OCI-LY7 (cell line): Measurements from ENCODE around the gene MYH11. TPM values are rescaled to one million over a fixed set of nuclear protein-coding genes. Genes with fewer than 3 reads are reported as not detected.

Source experiments
- BruUV-seq: library from RNA; stranded (reverse); fragments of 400-500 nt; replicated peaks from 2 replicates; lab custom pipeline; 2021; lab: Mats Ljungman, UMichigan
- CTCF ChIA-PET: fragments of 300-600 bp; sonication (Branson Sonifier 250); formaldehyde crosslinking; loops from one replicate; lab custom pipeline; 2022; ENCODE audit warnings: antibody characterized with exemption; ENCODE audit not compliant: unreplicated experiment; lab: Charles Lee
- POLR2A ChIA-PET: fragments of 300-600 bp; sonication (Branson Sonifier 250); formaldehyde crosslinking; loops from one replicate; lab custom pipeline; 2022; ENCODE audit warnings: antibody characterized with exemption; lab: Charles Lee
- DNase-seq: peaks from one replicate; pipeline ENCODE4 v3.0.0-alpha.2; 2015; ENCODE audit warnings: low spot score
- H2AFZ ChIP-seq: fragments of 200-600 bp; sonication (generic), shearing (Covaris generic); 2 replicates; pipeline ENCODE4 v1.6.1; 2014; ENCODE audit warnings: mild to moderate bottlenecking, antibody characterized with exemption, low read length, moderate library complexity
- H3K27ac ChIP-seq: fragments of 200-600 bp; sonication (generic); 2 replicates; pipeline ENCODE4 v1.5.1; 2014; ENCODE audit warnings: mixed run types, low read depth, mild to moderate bottlenecking, moderate library complexity, low read length, inconsistent platforms; ENCODE audit not compliant: poor library complexity, severe bottlenecking
- H3K36me3 ChIP-seq: fragments of 200-600 bp; sonication (generic); 2 replicates; pipeline ENCODE4 v1.6.1; 2014; ENCODE audit warnings: mild to moderate bottlenecking, antibody characterized with exemption, low read length, moderate library complexity, mixed read lengths; ENCODE audit not compliant: insufficient read depth
- H3K4me1 ChIP-seq: fragments of 200-600 bp; sonication (generic); 2 replicates; pipeline ENCODE4 v1.5.1; 2014; ENCODE audit warnings: mild to moderate bottlenecking, low read length; ENCODE audit not compliant: insufficient read depth, poor library complexity, severe bottlenecking
- H3K4me2 ChIP-seq: fragments of 200-600 bp; sonication (generic); 2 replicates; pipeline ENCODE4 v1.6.1; 2014; ENCODE audit warnings: mild to moderate bottlenecking, low read length
- H3K4me3 ChIP-seq: fragments of 200-600 bp; sonication (generic); 2 replicates; pipeline ENCODE4 v1.5.1; 2014; ENCODE audit warnings: mild to moderate bottlenecking, low read depth, low read length; ENCODE audit not compliant: poor library complexity, severe bottlenecking
- H3K79me2 ChIP-seq: fragments of 200-600 bp; sonication (generic); 2 replicates; pipeline ENCODE4 v1.6.1; 2016; ENCODE audit warnings: low read depth, mild to moderate bottlenecking, low read length, moderate library complexity, mixed read lengths; ENCODE audit not compliant: insufficient read depth
- H3K9me2 ChIP-seq: fragments of 200-600 bp; sonication (generic); 2 replicates; pipeline ENCODE4 v1.6.1; 2016; ENCODE audit warnings: mild to moderate bottlenecking, low read length, mixed read lengths; ENCODE audit not compliant: insufficient read depth
- H3K9me3 ChIP-seq: fragments of 200-600 bp; sonication (generic); 2 replicates; pipeline ENCODE4 v1.6.1; 2014; ENCODE audit warnings: mild to moderate bottlenecking, mixed run types, low read length, mixed read lengths
- H4K20me1 ChIP-seq: fragments of 200-600 bp; sonication (generic); 2 replicates; pipeline ENCODE4 v1.6.1; 2014; ENCODE audit warnings: mild to moderate bottlenecking, antibody characterized with exemption, low read length, moderate library complexity, mixed read lengths; ENCODE audit not compliant: insufficient read depth
- CTCF ChIP-seq: fragments of 200-600 bp; sonication (generic); conservative IDR thresholded peaks from 2 replicates; pipeline ENCODE4 v1.5.1; 2014; ENCODE audit warnings: mild to moderate bottlenecking, antibody characterized with exemption, low read length, moderate library complexity, mixed read lengths
- EZH2phosphoT487 ChIP-seq: fragments of 200-600 bp; sonication (generic); IDR thresholded peaks from 2 replicates; pipeline ENCODE4 v1.6.1; 2018; ENCODE audit warnings: low read depth, borderline replicate concordance, mild to moderate bottlenecking, mixed run types, antibody characterized with exemption, low read length, moderate library complexity, mixed read lengths
- intact Hi-C: fragments of 100-400 bp; cut with micrococcal nuclease; formaldehyde crosslinking; loops from one replicate; pipeline ENCODE4 v1.10.0; 2022; ENCODE audit not compliant: unreplicated experiment
- total RNA-seq, 2 experiments: library from RNA; depleted of rRNA in 1 of 2; stranded (reverse); fragments of >200 nt in 1 of 2; shearing (Covaris generic) in 1 of 2; gene quantifications; 2 replicates each; pipeline ENCODE4 v1.2.3, GENCODE V29; 2014 to 2022

MYH11 gene
- total RNA-seq, 2 experiments from 2014 or later: 5.7 to 33.8 TPM

- no peaks in the 10 kb centered on the region for H3K79me2 ChIP-seq
- POLR2A ChIA-PET: interaction anchor here (0.9 kb wide), 1 partner anchor 16 kb away, joined by 3 read pairs; no protein-coding TSS in a partner anchor
These were observed 21.5 kb downstream of the MYH11 start for GRCh38 chr16:15835136-15835878.

GRCh38 chr16:15834502-15834901, 22.3 kb downstream of the MYH11 start:
- Histone ChIP-seq H3K79me2 (no peaks in the 10 kb centered on the region), H3K4me3 (no peak overlapping the region), H3K36me3 (peaks cover 23% of the 10 kb centered on the region), H4K20me1 (no peaks in the 10 kb centered on the region), H3K9me2 (no peaks in the 10 kb centered on the region), H2AFZ (no peak overlapping the region), H3K4me2 (no peak overlapping the region), H3K4me1 (peaks cover 27% of the 10 kb centered on the region), H3K27ac (no peak overlapping the region), H3K9me3 (no peaks in the 10 kb centered on the region)
- intact Hi-C loops: no loop called here
- DNase-seq: no peak
- no peak for TF ChIP-seq CTCF
- TF ChIP-seq EZH2phosphoT487: no peak
- POLR2A ChIA-PET: no interaction called here
- CTCF ChIA-PET: interaction anchor here (0.9 kb wide), 1 partner anchor 12 kb away, joined by 3 read pairs; no protein-coding TSS in a partner anchor
- no TSS peak for BruUV-seq

More at GRCh38 chr16:15835136-15835878, 21.5 kb downstream of the MYH11 start:
- H3K9me3 ChIP-seq: no peaks in the 10 kb centered on the region
- H3K9me2 ChIP-seq: no peaks in the 10 kb centered on the region
- peak; percentile 27 for DNase-seq
- CTCF ChIA-PET: no interaction called here
- H3K36me3 ChIP-seq: peaks cover 23% of the 10 kb centered on the region
- no peaks in the 10 kb centered on the region for H4K20me1 ChIP-seq
- peak overlapping the region; percentile 0 for H3K27ac ChIP-seq
- TF ChIP-seq EZH2phosphoT487: no peak
- no peak for TF ChIP-seq CTCF
- no peak overlapping the region for H3K4me3 ChIP-seq
- intact Hi-C loops: no loop called here
- peak overlapping the region; percentile 30; the same call in 1 of the 2 replicates for H3K4me2 ChIP-seq
- H2AFZ ChIP-seq: no peak overlapping the region
- BruUV-seq: no TSS peak
- H3K4me1 ChIP-seq: peaks cover 27% of the 10 kb centered on the region

GRCh38 chr16:15833541-15833940, 23.3 kb downstream of the MYH11 start:
- H4K20me1 ChIP-seq: no peaks in the 10 kb centered on the region
- H3K36me3 ChIP-seq: peaks cover 23% of the 10 kb centered on the region
- H3K9me2 ChIP-seq: no peaks in the 10 kb centered on the region
- CTCF ChIA-PET: interaction anchor here (0.9 kb wide), 1 partner anchor 11 kb away, joined by 3 read pairs; no protein-coding TSS in a partner anchor
- TF ChIP-seq EZH2phosphoT487 (no peak), CTCF (no peak)
- POLR2A ChIA-PET: no interaction called here
- H2AFZ ChIP-seq: no peak overlapping the region
- DNase-seq: no peak
- peaks cover 27% of the 10 kb centered on the region for H3K4me1 ChIP-seq
- no peaks in the 10 kb centered on the region for H3K79me2 ChIP-seq
- H3K9me3 ChIP-seq: no peaks in the 10 kb centered on the region
- no peak overlapping the region for H3K27ac ChIP-seq
- no peak overlapping the region for H3K4me3 ChIP-seq
- no TSS peak for BruUV-seq
- intact Hi-C loops: no loop called here
- no peak overlapping the region for H3K4me2 ChIP-seq
